Right atrium auricular region (tissue), 2 donors: Measurements from ENCODE around the gene NUMBL. TPM values are rescaled to one million over a fixed set of nuclear protein-coding genes. Genes with fewer than 3 reads are reported as not detected.

Source experiments
- DNase-seq: peaks from one replicate; pipeline ENCODE4 v3.0.0-alpha.2; 2019; ENCODE audit warnings: low spot score
- H3K27ac ChIP-seq, 2 donors: fragments of 200-600 bp; sonication (generic); 1 replicate in 1 of 2; 2 replicates in 1 of 2; pipeline ENCODE4 v1.5.1; 2016 to 2019
- H3K27me3 ChIP-seq, 2 donors: fragments of 200-600 bp; sonication (generic); one replicate each; pipeline versions ENCODE4 v1.5.1 to v1.6.0; 2017 to 2019
- H3K36me3 ChIP-seq: fragments of 200-600 bp; sonication (generic); one replicate; pipeline ENCODE4 v1.5.1; 2016
- H3K4me1 ChIP-seq, 2 donors: fragments of 200-600 bp; sonication (generic); one replicate each; pipeline versions ENCODE4 v1.5.1 to v1.6.0; 2017 to 2019
- H3K4me3 ChIP-seq, 2 donors: fragments of 200-600 bp; sonication (generic); 1 replicate in 1 of 2; 2 replicates in 1 of 2; pipeline ENCODE4 v1.5.1; 2017 to 2019; ENCODE audit warnings: mild to moderate bottlenecking in 1 of 2, moderate library complexity in 1 of 2
- H3K9me3 ChIP-seq, 2 donors: fragments of 200-600 bp; sonication (generic); one replicate each; pipeline ENCODE4 v1.5.1; 2019
- CTCF ChIP-seq, 2 donors: fragments of 200-600 bp; sonication (generic); IDR thresholded peaks; one replicate each; pipeline ENCODE4 v1.5.1; 2019; ENCODE audit warnings: antibody characterized with exemption in 2 of 2
- total RNA-seq, 2 donors: library from RNA; depleted of rRNA; stranded (reverse); fragments of >200 nt; gene quantifications; one replicate each; pipeline ENCODE4 v1.1.0, GENCODE V29; 2016

Gene NUMBL
- 10 to 100 TPM; 11.2 to 28.1 TPM for total RNA-seq

- no peak for TF ChIP-seq CTCF (IDR thresholded peaks at IDR 0.05)
- Histone ChIP-seq H3K9me3 (no peaks in the 10 kb centered on the region), H3K27ac (peak within 1 kb of the TSS; percentile 90 to 91), H3K36me3 (peaks cover 8% of the 10 kb centered on the region), H3K4me1 (peaks cover 0 to 41% of the 10 kb centered on the region in 2 donors), H3K27me3 (no peaks in the 10 kb centered on the region), H3K4me3 (peak within 1 kb of the TSS; percentile 53 to 90)
- no peak for DNase-seq
Measured at GRCh38 chr19:40690050-40690692, at the start of gene NUMBL. Gene NUMBL (minus strand): TSS chr19:40690651. CDS start chr19:40690483, 168 bp downstream.

GRCh38 chr19:40739030-40739839 is 48.8 kb upstream of the NUMBL start:
- Histone ChIP-seq H3K27ac (peak overlapping the region in 1 of 2 donors; percentile 28), H3K4me3 (no peak overlapping the region), H3K36me3 (peaks cover 62% of the 10 kb centered on the region), H3K4me1 (peaks cover 0 to 23% of the 10 kb centered on the region in 2 donors), H3K9me3 (no peaks in the 10 kb centered on the region), H3K27me3 (no peaks in the 10 kb centered on the region)
- DNase-seq: no peak
- no peak for TF ChIP-seq CTCF (IDR thresholded peaks at IDR 0.05)

- Histone ChIP-seq H3K27ac (no peak overlapping the region), H3K36me3 (peaks cover 82% of the 10 kb centered on the region), H3K9me3 (no peaks in the 10 kb centered on the region), H3K27me3 (no peaks in the 10 kb centered on the region), H3K4me1 (peaks cover 0 to 23% of the 10 kb centered on the region in 2 donors), H3K4me3 (no peak overlapping the region)
- no peak for DNase-seq
- TF ChIP-seq CTCF (IDR thresholded peaks at IDR 0.05): no peak
Measured at GRCh38 chr19:40737102-40737644, 46.7 kb upstream of the NUMBL start.

- Histone ChIP-seq H3K27ac (no peak overlapping the region), H3K9me3 (no peaks in the 10 kb centered on the region), H3K27me3 (no peaks in the 10 kb centered on the region), H3K4me1 (peaks cover 0 to 23% of the 10 kb centered on the region in 2 donors), H3K36me3 (peaks cover 87% of the 10 kb centered on the region), H3K4me3 (no peak overlapping the region)
- no peak for TF ChIP-seq CTCF (IDR thresholded peaks at IDR 0.05)
- no peak for DNase-seq
Measured at GRCh38 chr19:40736661-40737060, 46.2 kb upstream of the NUMBL start.

GRCh38 chr19:40735013-40735771 is 44.7 kb upstream of the NUMBL start:
- no peak for DNase-seq
- no peak for TF ChIP-seq CTCF (IDR thresholded peaks at IDR 0.05)
- H3K4me3 ChIP-seq: no peak overlapping the region
- no peak overlapping the region for H3K27ac ChIP-seq
- peaks cover 0 to 9% of the 10 kb centered on the region in 2 donors for H3K4me1 ChIP-seq
- no peaks in the 10 kb centered on the region for H3K9me3 ChIP-seq
- no peaks in the 10 kb centered on the region for H3K27me3 ChIP-seq
- H3K36me3 ChIP-seq: peaks cover 97% of the 10 kb centered on the region
